Breast epithelium (tissue), 4 donors: ENCODE results near the gene TMEM131. TPM values are rescaled to one million over a fixed set of nuclear protein-coding genes. Genes with fewer than 3 reads are reported as not detected.
"Not testable (repeated sequence)": the region's sequence is repeated elsewhere in the genome, so short reads cannot be mapped to it uniquely, and the experiment has no call there.

Experiments used
- DNase-seq, 2 donors: peaks; one replicate each; pipeline ENCODE4 v3.0.0-alpha.2; 2019; ENCODE audit warnings: low spot score in 2 of 2
- H3K27ac ChIP-seq, 2 donors: fragments of 200-600 bp; sonication (generic) in 1 of 2; one replicate each; pipeline ENCODE4 v1.5.1; 2016 to 2019; ENCODE audit warnings: mild to moderate bottlenecking in 1 of 2
- H3K27me3 ChIP-seq, 2 donors: fragments of 200-600 bp; sonication (generic) in 1 of 2; one replicate each; pipeline versions ENCODE4 v1.5.1 to v1.6.0; 2017 to 2019; ENCODE audit warnings: control low read depth in 1 of 2, mild to moderate bottlenecking in 1 of 2
- H3K36me3 ChIP-seq: fragments of 200-600 bp; one replicate; pipeline ENCODE4 v1.5.1; 2019
- H3K4me1 ChIP-seq, 2 donors: fragments of 200-600 bp; sonication (generic); one replicate each; pipeline ENCODE4 v1.5.1; 2016 to 2019; ENCODE audit warnings: control low read depth in 1 of 2
- H3K4me3 ChIP-seq, 3 donors: fragments of 200-600 bp; sonication (generic); 1 replicate in 2 of 3; 2 replicates in 1 of 3; pipeline ENCODE4 v1.5.1; 2016 to 2019; ENCODE audit warnings: mild to moderate bottlenecking in 3 of 3, moderate library complexity in 2 of 3
- H3K9me3 ChIP-seq, 2 donors: fragments of 200-600 bp; sonication (generic) in 1 of 2; one replicate each; pipeline ENCODE4 v1.5.1; 2016 to 2019; ENCODE audit warnings: control low read depth in 1 of 2
- POLR2A ChIP-seq: fragments of 450-650 bp; IDR thresholded peaks from one replicate; pipeline ENCODE4 v1.6.1; 2016; ENCODE audit warnings: antibody characterized with exemption, mild to moderate bottlenecking, moderate library complexity
- POLR2AphosphoS5 ChIP-seq, 3 donors: sonication (generic); formaldehyde crosslinking; IDR thresholded peaks; one replicate each; pipeline ENCODE4 v1.6.1; 2017; ENCODE audit warnings: antibody characterized with exemption in 3 of 3
- intact Hi-C: fragments of 100-400 bp; cut with DNase I; formaldehyde crosslinking; loops from one replicate; pipeline ENCODE4 v1.15.1; 2023; ENCODE audit warnings: low total_unique reads
- total RNA-seq, 3 donors: library from RNA; depleted of rRNA; stranded (reverse); fragments of >200 nt; gene quantifications; one replicate each; pipeline ENCODE4 v1.1.0, GENCODE V29; 2016
- TF ChIP-seq, protein P1 (sequence below), 3 donors: fragments of 450-650 bp; IDR thresholded peaks; one replicate each; pipeline ENCODE4 v1.5.1; 2016 to 2017; ENCODE audit warnings: antibody characterized with exemption in 3 of 3, mild to moderate bottlenecking in 3 of 3, moderate library complexity in 3 of 3

The TMEM131 gene
- total RNA-seq, 3 donors from 2014 or later, result 30.6 to 47.4 (median 41.3) TPM

DNA sequence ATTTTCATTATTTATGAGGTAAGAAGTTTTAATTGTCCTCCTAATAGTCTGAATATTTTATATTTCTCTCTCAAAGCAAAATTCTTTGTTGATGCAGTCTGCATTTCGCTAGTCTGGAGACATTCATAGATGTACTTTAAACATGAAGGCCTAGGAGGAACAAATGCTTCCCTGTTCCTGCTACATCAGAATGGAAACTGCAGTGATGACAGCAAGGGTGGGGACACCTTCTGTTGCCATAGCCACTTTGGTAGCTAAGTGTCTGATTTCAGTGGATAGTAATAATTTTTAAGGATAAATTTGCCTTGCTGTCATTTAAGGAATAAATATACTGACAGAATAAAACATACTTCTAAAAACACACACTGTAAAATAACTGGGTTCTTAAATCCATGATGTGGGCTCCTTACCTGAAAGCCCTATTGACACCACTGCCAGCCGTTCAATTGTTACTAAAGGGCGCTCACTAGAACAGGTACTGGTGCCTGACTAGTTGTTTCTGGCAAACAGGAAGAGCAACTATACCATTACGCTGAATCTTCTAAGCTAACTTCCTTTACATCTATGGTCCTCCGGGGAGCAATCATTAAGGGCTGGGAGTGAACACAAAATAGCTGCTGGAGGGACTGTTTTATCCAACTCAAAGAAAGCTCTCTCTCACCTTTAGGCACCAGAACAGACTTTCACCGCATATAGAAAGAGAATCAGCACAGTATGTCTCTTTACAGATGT is 88.2 kb downstream of the TMEM131 start:
- intact Hi-C loops, result no loop called here
- H3K27me3 ChIP-seq, result no peaks in the 10 kb centered on the region
- no peaks in the 10 kb centered on the region for H3K9me3 ChIP-seq

DNA sequence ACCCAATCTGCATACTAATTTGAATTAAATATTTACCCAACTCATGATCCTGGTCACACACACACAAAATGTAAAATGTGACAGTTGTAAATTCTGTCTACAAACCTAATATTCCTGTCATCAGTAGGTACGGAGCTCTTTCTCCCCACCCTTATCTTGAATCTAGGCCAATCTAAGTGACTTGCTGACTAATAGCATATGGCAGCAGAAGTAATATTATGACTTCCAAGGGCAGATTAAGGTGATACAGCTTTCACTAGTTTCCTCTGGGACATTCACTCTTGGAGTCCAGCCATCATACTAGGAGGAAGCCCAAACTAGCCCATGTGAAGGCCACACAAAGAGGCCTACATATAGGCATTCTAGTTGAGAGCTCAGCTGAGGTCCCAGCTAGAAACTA is 89.4 kb downstream of the TMEM131 start:
- Histone ChIP-seq H3K9me3 (no peaks in the 10 kb centered on the region), H3K27ac (no peak overlapping the region), H3K4me1 (no peaks in the 10 kb centered on the region), H3K36me3 (no peaks in the 10 kb centered on the region), H3K27me3 (no peaks in the 10 kb centered on the region), H3K4me3 (no peak overlapping the region)
- TF ChIP-seq, protein P1, sequence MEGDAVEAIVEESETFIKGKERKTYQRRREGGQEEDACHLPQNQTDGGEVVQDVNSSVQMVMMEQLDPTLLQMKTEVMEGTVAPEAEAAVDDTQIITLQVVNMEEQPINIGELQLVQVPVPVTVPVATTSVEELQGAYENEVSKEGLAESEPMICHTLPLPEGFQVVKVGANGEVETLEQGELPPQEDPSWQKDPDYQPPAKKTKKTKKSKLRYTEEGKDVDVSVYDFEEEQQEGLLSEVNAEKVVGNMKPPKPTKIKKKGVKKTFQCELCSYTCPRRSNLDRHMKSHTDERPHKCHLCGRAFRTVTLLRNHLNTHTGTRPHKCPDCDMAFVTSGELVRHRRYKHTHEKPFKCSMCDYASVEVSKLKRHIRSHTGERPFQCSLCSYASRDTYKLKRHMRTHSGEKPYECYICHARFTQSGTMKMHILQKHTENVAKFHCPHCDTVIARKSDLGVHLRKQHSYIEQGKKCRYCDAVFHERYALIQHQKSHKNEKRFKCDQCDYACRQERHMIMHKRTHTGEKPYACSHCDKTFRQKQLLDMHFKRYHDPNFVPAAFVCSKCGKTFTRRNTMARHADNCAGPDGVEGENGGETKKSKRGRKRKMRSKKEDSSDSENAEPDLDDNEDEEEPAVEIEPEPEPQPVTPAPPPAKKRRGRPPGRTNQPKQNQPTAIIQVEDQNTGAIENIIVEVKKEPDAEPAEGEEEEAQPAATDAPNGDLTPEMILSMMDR (IDR thresholded peaks at IDR 0.05), result no peak
- TF ChIP-seq POLR2AphosphoS5 (IDR thresholded peaks at IDR 0.05), result no peak
- DNase-seq, result no peak
- intact Hi-C loops, result no loop called here

More for the DNA sequence above, 88.2 kb downstream of the TMEM131 start:
- H3K27ac ChIP-seq, result no peak overlapping the region
- H3K36me3 ChIP-seq, result no peaks in the 10 kb centered on the region
- DNase-seq, result no peak
- no peaks in the 10 kb centered on the region for H3K4me1 ChIP-seq
- no peak overlapping the region for H3K4me3 ChIP-seq
- TF ChIP-seq POLR2A, result no peak
- TF ChIP-seq, protein P1 (IDR thresholded peaks at IDR 0.05), result no peak
- TF ChIP-seq POLR2AphosphoS5 (IDR thresholded peaks at IDR 0.05), result no peak

DNA sequence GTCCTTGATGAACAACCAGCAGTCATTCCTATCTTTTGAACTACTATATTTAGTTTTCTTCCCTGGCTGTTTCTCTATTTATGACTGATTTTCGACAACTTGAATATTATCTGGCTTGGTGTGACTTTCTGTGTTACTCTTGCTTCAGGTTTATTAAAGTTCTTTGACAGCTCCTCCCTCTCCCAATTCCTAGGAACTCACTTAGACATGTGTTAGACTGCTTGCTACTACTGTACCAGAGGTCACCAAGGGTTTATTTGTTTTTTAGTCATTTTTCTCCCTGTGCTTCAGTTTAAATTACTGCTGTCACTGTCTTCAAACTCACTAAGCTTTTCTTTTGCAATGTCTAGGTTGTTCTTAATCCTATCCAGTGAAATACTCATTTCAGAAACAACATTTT is 90.5 kb downstream of the TMEM131 start:
- Histone ChIP-seq H3K4me1 (no peaks in the 10 kb centered on the region), H3K27ac (no peak overlapping the region), H3K36me3 (no peaks in the 10 kb centered on the region), H3K4me3 (no peak overlapping the region), H3K9me3 (no peaks in the 10 kb centered on the region), H3K27me3 (no peaks in the 10 kb centered on the region)
- no peak for DNase-seq
- TF ChIP-seq, protein P1 (IDR thresholded peaks at IDR 0.05), result no peak
- TF ChIP-seq POLR2AphosphoS5 (IDR thresholded peaks at IDR 0.05) (no peak), POLR2A (no peak)
- intact Hi-C loops, result no loop called here

DNA sequence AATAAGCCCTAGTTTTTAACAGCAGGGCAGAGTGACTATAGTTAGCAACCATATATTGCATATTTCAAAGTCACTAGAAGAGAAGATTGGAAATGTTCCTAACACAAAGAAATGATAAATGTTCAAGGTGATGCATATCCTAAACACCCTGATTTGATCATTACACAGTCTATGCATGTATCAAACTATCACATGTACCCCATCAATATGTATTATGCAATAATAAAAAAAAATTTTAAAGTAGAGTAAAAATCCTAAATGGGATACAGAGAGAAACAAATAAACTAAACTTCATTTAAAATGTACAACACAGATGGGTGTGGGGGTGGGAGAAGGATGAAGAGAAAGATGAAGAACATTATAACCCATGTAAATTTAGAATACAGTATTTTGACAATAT is 93.9 kb downstream of the TMEM131 start:
- no peaks in the 10 kb centered on the region for H3K36me3 ChIP-seq
- no peak overlapping the region for H3K27ac ChIP-seq
- H3K4me1 ChIP-seq, result no peaks in the 10 kb centered on the region
- TF ChIP-seq POLR2AphosphoS5 (IDR thresholded peaks at IDR 0.05) (no peak), POLR2A (no peak)
- TF ChIP-seq, protein P1 (IDR thresholded peaks at IDR 0.05), result no peak
- H3K4me3 ChIP-seq, result no peak overlapping the region
- no peaks in the 10 kb centered on the region for H3K27me3 ChIP-seq
- intact Hi-C loops, result no loop called here
- no peak for DNase-seq
- H3K9me3 ChIP-seq, result no peaks in the 10 kb centered on the region

DNA sequence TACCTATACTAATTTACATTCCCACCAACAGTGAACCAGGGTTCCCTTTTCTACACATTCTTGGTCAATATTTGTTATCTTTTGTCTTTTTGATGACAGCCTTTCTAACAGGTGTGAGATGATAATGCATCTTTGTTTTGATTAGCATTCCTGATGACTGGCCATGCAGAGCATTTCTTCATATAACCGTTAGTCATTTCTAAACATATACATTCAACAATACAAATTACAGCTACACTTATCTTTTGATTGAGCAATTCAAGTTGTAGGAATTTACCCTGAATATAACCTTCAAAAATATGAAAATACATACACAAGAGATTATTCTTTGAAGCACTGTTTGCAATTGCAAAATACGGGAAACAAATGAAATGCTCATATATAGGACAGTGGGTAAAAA is 94.9 kb downstream of the TMEM131 start:
- Histone ChIP-seq H3K27me3 (no peaks in the 10 kb centered on the region), H3K9me3 (no peaks in the 10 kb centered on the region), H3K27ac (no peak overlapping the region), H3K4me3 (no peak overlapping the region), H3K36me3 (no peaks in the 10 kb centered on the region), H3K4me1 (no peaks in the 10 kb centered on the region)
- DNase-seq, result no peak
- intact Hi-C loops, result no loop called here
- TF ChIP-seq, protein P1 (IDR thresholded peaks at IDR 0.05), result no peak
- TF ChIP-seq POLR2A, result no peak
- no peak for TF ChIP-seq POLR2AphosphoS5 (IDR thresholded peaks at IDR 0.05)

DNA sequence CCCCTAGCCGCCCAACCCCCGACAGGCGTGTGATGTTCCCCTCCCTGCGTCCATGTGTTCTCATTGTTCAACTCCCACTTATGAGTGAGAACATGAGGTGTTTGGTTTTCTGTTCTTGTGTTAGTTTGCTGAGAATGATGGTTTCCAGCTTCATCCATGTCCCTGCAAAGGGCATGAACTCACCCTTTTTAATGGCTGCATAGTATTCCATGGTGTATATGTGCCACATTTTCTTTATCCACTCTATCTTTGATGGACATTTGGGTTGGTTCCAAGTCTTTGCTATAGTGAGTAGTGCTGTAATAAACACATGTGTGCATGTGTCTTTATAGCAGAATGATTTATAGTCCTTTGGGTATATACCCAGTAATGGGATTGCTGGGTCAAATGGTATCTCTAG is 102.7 kb downstream of the TMEM131 start:
- H3K27ac ChIP-seq, H3K27me3 ChIP-seq, DNase-seq, intact Hi-C loops, H3K9me3 ChIP-seq, H3K4me3 ChIP-seq, H3K4me1 ChIP-seq, H3K36me3 ChIP-seq: not testable (repeated sequence)
